HG03025 (cell line): ENCODE results near the gene NMRK2.
"Not testable (repeated sequence)": the region's sequence is repeated elsewhere in the genome, so short reads cannot be mapped to it uniquely, and the experiment has no call there.

ENCODE experiments used
- ATAC-seq: cut with Tn5 transposase; IDR thresholded peaks from one replicate; pipeline ENCODE4 v1.9.1; 2021; ENCODE audit warnings: mild to moderate bottlenecking, moderate library complexity; ENCODE audit not compliant: unreplicated experiment, low FRiP score

Gene NMRK2

GRCh38 chr19:3963458-3964255 is 30.8 kb downstream of the NMRK2 start:
- ATAC-seq = no peak

GRCh38 chr19:3964256-3965194 is 31.7 kb downstream of the NMRK2 start:
- no peak for ATAC-seq

- ATAC-seq = no peak
These were observed 33.5 kb downstream of the NMRK2 start for GRCh38 chr19:3966051-3967017.

GRCh38 chr19:3967983-3968382 is 35.1 kb downstream of the NMRK2 start:
- ATAC-seq = not testable (repeated sequence)

- no peak for ATAC-seq
These were observed 35.9 kb downstream of the NMRK2 start for GRCh38 chr19:3968556-3969434.

- no peak for ATAC-seq
These were observed 36.8 kb downstream of the NMRK2 start for GRCh38 chr19:3969435-3970312.

GRCh38 chr19:3970313-3970807 is 37.5 kb downstream of the NMRK2 start:
- no peak for ATAC-seq

- peak; percentile 89 for ATAC-seq
These were observed 38.1 kb downstream of the NMRK2 start, which contains the start of gene DAPK3 for GRCh38 chr19:3970808-3971598. Gene DAPK3 (minus strand): TSS chr19:3971099. CDS start chr19:3969735, 1,364 bp downstream.

GRCh38 chr19:3975144-3975543 is 42.3 kb downstream of the NMRK2 start:
- no peak for ATAC-seq

GRCh38 chr19:3975637-3976087 is 42.8 kb downstream of the NMRK2 start:
- no peak for ATAC-seq

GRCh38 chr19:3976495-3977241 is 43.8 kb downstream of the NMRK2 start:
- no peak for ATAC-seq

GRCh38 chr19:3977242-3978143 is 44.6 kb downstream of the NMRK2 start:
- no peak for ATAC-seq

- ATAC-seq = no peak
These were observed 45.3 kb downstream of the NMRK2 start for GRCh38 chr19:3978145-3978544.

GRCh38 chr19:3979289-3979673 is 46.4 kb downstream of the NMRK2 start:
- ATAC-seq = no peak

- no peak for ATAC-seq
These were observed 46.9 kb downstream of the NMRK2 start for GRCh38 chr19:3979674-3980352.
